Activated CD4-positive, alpha-beta T cell treated with anti-CD3 and anti-CD28 coated beads for 24 hours (primary cell): ENCODE measurements around the gene ZCCHC2.

Experiments used
- DNase-seq, 2 donors: peaks; one replicate each; pipeline ENCODE4 v3.0.0-alpha.2; 2020; ENCODE audit warnings: low read depth in 2 of 2

ZCCHC2 gene

DNA sequence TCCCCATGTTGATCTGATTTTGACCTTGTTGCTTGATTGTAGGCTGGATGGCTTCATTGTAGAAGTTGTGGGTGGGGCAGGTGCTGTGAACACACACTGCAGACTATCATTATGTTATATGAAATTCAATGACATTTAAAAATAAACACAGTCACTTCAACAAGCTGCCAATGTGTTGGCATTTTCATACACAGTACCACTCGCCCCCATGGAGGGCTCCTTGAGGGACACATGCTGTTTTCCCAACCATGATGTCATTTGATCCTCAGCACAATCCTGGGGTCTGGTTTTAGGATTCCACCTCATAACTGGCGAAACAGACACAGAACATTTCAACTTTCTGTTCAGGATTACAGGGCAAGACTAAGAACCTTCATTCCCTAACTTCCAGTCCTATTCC lies 86.9 kb downstream of the ZCCHC2 start:
- DNase-seq = no peak

DNA sequence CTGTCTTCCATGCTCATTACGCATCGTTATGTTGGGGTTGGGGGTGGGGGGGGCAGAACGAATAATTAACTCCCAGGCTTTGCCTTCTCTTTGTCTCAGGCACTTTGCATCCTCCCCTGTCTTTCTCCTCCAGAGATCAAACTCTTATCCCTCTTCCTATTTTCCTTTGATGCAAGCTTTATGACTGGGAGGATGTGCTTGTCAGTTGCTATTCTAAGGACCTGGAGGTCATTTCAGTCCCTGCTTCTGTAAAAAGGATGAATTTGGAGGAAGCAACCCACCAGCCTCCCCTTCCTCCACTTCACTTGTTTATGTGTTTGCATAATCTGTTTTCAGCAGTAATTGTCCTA lies 87.5 kb downstream of the ZCCHC2 start:
- DNase-seq = no peak

DNA sequence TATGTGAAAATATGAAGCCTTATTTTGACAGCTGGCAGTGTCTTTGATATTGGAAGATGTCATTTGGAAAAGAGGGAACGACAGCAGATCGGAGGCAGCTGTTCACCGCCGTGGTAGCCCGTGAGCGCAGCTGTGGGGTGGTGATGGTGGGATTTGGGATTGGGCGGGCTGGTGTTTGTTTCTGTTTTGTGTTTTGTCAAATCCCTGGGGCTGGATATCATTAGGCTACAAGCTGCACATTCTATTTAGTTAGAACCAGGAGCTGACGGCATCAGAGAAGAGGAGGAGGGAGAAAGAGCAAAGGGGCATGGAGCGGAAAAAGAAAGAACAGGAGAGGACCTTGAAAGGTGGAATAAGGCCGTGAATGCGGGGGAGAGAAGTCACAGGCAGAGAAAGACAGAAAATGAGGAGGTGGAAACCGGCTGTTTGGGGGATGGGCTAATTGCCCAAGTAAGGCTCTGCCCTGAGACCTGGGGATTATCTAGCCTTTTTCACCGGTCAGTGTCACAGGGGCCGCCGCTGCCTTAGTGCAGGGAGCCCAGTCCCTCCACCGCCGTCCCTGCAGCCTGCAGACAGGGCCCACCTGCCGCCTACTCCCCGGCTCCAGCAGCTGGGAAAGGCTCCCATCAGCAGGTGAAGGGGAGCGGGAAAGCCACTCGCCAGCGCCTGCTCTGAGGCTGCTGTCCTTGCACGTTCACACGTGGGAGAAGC lies 88.0 kb downstream of the ZCCHC2 start:
- DNase-seq = no peak

DNA sequence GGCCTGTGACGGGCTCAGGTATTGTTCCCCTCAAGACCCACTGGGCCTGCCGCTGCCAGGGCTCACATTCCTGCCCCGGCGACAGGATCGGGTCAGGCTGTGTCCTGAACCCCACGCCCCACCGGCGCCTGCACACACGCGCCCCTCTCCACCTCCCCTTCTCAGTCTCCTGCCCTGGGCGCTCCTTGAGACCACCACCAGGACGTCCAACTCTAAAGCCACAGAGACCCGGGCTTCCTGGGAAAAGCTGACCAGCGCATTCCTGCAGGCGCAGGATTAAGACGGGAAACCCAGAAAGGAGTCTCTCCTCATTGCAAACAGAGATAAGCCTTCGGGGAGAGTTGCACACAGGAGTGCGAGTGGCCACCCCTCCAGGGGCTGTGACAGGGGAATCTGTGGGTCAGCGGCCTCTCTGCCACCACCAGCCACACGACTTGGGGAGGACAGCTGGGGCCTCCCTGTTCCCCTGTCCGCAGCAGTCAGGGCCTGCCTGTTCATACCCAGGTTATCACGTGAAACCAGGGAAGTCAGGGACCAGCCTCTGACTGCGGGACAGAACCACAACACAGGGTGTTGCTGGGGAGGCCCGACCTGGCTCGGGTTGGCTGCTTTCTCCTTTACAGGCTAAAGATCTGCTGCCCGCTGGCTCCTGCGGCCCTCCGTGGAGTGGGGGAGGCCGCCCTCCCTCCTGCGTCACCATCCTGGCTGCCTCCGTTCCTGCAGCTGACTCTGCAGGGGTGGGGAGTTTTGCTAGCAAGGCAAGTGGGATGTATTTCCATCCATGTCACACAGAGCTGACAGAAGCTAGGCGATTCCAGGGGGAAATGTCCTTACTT lies 88.8 kb downstream of the ZCCHC2 start:
- no peak for DNase-seq

DNA sequence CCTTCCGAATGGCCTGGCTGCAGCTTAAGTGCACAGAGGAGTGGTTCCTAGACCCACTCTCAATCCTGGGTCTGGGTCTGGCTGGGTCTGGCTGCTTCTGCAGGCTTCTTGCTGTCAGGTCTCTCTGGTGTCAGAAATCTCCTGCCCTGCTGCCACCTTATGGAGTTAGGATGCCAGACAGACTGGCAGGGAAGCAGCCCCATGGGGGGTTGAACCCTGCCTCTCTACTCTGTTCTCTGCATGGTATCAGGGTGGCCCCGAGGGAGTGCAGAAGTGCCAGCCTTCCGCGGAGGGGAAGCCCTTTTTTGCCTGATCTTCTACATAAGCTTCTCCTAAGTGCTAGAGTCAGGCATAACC lies 89.4 kb downstream of the ZCCHC2 start:
- no peak for DNase-seq

DNA sequence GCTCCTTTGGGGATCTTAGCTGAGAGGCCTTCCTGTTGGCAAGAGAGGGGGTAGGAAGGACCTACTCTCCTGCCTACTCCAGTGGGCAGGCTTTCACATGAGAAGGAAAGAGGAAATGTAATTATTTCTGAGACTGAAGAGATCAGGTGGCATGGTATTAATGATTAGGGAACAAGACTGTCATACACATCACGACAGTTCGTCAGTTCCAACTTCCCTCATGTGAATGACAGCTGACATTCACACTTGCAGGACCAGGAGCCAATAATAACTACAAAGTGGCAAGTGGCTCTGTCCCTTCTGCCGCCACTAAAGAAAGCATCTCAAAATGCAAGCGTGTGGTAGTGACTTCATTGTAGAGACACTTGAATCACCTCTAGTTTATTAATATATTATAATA lies 90.0 kb downstream of the ZCCHC2 start:
- DNase-seq = no peak

DNA sequence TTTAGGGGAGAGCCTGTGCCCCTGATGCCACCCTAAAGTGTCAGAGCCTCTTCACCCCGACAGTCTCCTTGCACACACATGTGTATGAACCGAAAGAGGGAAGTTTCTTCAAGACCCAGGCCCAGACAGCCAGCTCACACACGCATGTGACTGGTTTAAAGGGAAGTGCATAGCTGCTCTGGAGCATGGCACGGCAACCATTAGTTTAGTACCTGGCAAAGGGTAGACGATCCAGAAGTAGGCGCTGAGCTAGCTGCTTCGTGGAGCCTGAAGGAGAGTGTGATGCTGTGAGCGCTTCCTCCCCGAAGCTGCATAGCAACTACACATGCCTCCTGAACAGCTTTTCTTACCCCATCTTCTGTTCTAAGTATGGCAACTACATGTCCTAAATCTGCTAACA lies 91.7 kb downstream of the ZCCHC2 start:
- DNase-seq = no peak

DNA sequence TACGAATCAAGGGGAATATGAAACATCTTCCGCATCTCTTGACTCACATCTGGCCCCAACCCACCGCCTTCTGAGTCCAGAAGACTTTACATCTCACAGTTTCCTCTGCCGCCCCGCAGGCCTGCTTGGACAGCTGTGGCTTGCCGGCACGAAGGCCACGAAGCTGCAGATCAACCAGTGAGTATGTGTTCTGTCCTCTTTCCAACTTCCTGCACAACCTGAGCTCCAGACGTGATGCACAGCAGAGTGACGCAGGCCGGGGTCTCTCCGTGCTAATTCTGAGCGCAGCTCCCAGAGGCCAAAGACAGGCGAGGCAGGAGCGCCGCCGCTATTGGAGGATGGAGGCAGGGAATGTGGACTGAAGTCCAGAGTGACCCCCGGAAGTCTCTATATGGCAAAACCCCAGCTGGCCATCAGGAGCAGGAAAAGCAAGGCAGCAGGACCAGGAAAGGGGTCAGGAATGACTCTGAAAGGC lies 93.5 kb downstream of the ZCCHC2 start:
- DNase-seq = no peak

DNA sequence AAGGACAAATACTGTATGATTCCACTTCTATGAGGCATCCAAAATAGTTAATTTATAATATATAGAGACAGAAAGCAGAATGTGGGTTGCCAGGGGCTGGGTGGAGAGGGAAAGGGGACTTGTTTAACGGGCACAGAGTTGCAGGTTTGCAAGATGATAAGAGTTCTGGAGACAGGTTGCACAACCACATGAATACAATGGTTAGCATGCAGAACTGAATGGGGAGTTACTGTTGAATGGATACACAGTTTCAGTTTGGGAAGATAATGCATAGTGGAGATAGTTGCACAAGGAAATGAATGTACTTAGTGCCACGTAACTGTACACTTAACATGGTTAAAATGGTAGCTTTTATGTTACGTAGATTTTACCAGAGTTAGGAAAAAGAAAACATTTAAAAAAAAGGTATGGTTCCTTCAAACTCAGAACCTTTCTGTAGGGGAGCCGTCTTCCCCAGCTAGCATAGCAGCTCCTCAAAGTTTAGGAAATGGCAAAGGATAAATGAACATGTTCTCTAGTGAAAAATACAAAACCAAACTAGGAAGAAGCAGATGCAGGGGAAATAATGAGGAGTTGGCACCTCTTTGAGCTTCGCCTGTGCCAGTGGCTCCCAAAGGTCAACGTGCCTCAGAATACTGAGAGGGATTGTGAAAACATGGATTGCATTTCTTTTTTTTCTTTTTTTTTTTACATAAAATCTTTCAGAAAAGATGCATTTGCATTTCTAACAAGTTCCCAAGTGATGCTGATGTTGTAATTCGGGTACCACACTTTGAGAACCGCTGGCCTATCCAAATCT lies 95.2 kb downstream of the ZCCHC2 start:
- DNase-seq = no peak

DNA sequence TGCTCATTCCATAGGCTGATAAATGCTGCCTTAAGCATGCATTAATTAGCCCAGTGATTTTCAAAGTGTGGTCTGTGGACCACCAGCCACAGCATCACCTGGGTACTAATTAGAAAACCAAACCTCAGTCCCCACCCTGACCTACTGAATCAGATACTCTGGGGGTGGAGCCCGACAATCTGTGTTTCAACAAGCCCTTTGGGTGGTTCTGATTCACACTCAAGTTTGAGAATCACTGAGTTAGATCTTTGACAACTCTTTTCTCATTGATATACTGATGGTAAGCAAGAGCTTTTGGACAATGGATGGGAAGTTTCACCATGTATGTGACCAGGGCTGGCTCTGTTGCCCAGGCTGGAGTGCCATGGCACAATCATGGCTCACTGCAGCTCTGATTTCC lies 95.9 kb downstream of the ZCCHC2 start:
- DNase-seq = no peak

DNA sequence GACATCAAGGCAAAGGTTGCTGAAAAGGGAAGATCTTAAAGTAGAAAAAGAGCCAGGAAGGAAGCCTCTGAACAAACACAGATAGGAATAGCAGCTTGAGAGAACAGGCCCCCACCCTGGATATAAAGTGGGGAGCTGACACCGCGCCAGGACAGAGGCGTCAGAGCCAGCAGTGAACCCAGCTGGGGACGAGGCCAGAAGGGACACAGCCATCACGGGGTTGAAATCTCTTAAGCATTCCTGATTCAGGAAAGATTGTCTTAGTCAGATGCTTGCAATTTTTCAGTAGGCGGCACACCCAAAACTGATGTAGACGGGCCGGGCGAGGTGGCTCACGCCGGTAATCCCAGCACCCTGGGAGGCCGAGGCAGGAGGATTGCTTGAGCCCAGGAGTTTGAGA lies 98.7 kb downstream of the ZCCHC2 start:
- DNase-seq = no peak

DNA sequence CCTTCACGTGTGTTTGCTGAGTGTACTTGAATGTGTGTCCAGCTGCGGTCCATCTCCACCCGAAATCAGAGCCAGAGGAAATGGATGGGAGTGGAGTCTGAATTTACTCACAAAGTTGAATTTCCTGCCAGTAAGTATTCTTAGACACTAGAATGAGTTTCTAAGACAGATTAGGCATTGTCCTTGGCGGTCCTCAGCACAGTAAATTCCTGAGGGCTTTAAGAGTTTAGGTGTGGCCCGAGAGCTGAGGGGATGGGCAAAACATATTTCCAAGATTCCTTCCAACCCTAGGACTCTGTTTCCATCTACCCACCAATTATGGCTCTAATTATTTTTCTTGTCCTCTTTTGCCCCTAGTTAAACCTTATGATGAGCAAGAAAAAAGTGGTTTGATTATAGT lies 102.2 kb downstream of the ZCCHC2 start:
- DNase-seq = no peak
